PC-3 (cell line): Measurements from ENCODE around the gene GSTT2. TPM values are rescaled to one million over a fixed set of nuclear protein-coding genes. Genes with fewer than 3 reads are reported as not detected.

ENCODE experiments used
- ATAC-seq: fragments of 200-7000 bp; cut with Tn5 transposase; 2 replicates; pipeline ENCODE4 v1.9.1; 2020; ENCODE audit warnings: mild to moderate bottlenecking, moderate library complexity
- BruUV-seq: library from RNA; stranded (reverse); fragments of 400-500 nt; replicated peaks from 2 replicates; lab custom pipeline; 2021; lab: Mats Ljungman, UMichigan
- CTCF ChIA-PET: fragments of 300-600 bp; sonication (Branson Sonifier 250); formaldehyde crosslinking; loops from one replicate; lab custom pipeline; 2022; ENCODE audit warnings: antibody characterized with exemption; lab: Charles Lee
- POLR2A ChIA-PET: fragments of 300-600 bp; sonication (Branson Sonifier 250); formaldehyde crosslinking; loops from one replicate; lab custom pipeline; 2022; ENCODE audit warnings: antibody characterized with exemption; ENCODE audit not compliant: unreplicated experiment; lab: Charles Lee
- DNase-seq: peaks from one replicate; pipeline ENCODE4 v3.0.0-alpha.2; 2015
- H2AFZ ChIP-seq: fragments of 300-600 bp; sonication (generic); 2 replicates; pipeline ENCODE4 v1.6.0; 2016; ENCODE audit warnings: antibody characterized with exemption, low read length
- H3F3A ChIP-seq: fragments of 300-600 bp; sonication (generic); one replicate; pipeline ENCODE4 v1.6.0; 2017; ENCODE audit warnings: antibody characterized with exemption, low read length, control low read depth, mild to moderate bottlenecking; ENCODE audit not compliant: unreplicated experiment
- H3K27ac ChIP-seq: fragments of 300-600 bp; sonication (generic); 2 replicates; pipeline ENCODE4 v1.5.1; 2016; ENCODE audit warnings: mild to moderate bottlenecking, low read length
- H3K27me3 ChIP-seq: fragments of 300-600 bp; sonication (generic); 2 replicates; pipeline ENCODE4 v1.6.1; 2016; ENCODE audit warnings: low read length, mixed read lengths
- H3K36me3 ChIP-seq: fragments of 300-600 bp; sonication (generic); 2 replicates; pipeline ENCODE4 v1.6.1; 2016; ENCODE audit warnings: low read depth, mixed run types, low read length, mixed read lengths
- H3K4me1 ChIP-seq: fragments of 300-600 bp; sonication (generic); 2 replicates; pipeline ENCODE4 v1.5.1; 2016; ENCODE audit warnings: low read length; ENCODE audit not compliant: insufficient read depth
- H3K4me2 ChIP-seq: fragments of 300-600 bp; sonication (generic); 2 replicates; pipeline ENCODE4 v1.6.0; 2016; ENCODE audit warnings: low read length
- H3K4me3 ChIP-seq: fragments of 300-600 bp; sonication (generic); 2 replicates; pipeline ENCODE4 v1.5.1; 2016; ENCODE audit warnings: mild to moderate bottlenecking, low read length, mixed read lengths
- H3K79me2 ChIP-seq: fragments of 300-600 bp; sonication (generic); 2 replicates; pipeline ENCODE4 v1.6.1; 2017; ENCODE audit warnings: low read length, mixed read lengths
- H3K9ac ChIP-seq: fragments of 300-600 bp; sonication (generic); 2 replicates; pipeline ENCODE4 v1.6.0; 2016; ENCODE audit warnings: mild to moderate bottlenecking, low read length
- H3K9me2 ChIP-seq: fragments of 300-600 bp; sonication (generic); replicated peaks from 2 replicates; pipeline ENCODE4 v1.6.1; 2016; ENCODE audit warnings: mixed run types, low read length, mixed read lengths
- H3K9me3 ChIP-seq: fragments of 300-600 bp; sonication (generic); 2 replicates; pipeline ENCODE4 v1.6.1; 2016; ENCODE audit warnings: low read length, mixed read lengths
- H4K20me1 ChIP-seq: fragments of 300-600 bp; sonication (generic); 2 replicates; pipeline ENCODE4 v1.6.1; 2016; ENCODE audit warnings: low read length, mixed read lengths
- EZH2 ChIP-seq: fragments of 300-600 bp; sonication (generic); IDR thresholded peaks from one replicate; pipeline ENCODE4 v1.6.1; 2017; ENCODE audit warnings: antibody characterized with exemption, mild to moderate bottlenecking, low read length; ENCODE audit not compliant: unreplicated experiment
- EZH2phosphoT487 ChIP-seq: fragments of 300-600 bp; sonication (generic); IDR thresholded peaks from 2 replicates; pipeline ENCODE4 v1.6.1; 2018; ENCODE audit warnings: mild to moderate bottlenecking, antibody characterized with exemption, low read length, borderline replicate concordance
- intact Hi-C: fragments of 100-400 bp; cut with micrococcal nuclease; formaldehyde crosslinking; loops from 2 replicates; pipeline ENCODE4 v1.9.0; 2023
- total RNA-seq: library from RNA; depleted of rRNA; stranded (reverse); fragments of >200 nt; gene quantifications from 2 replicates; pipeline ENCODE4 v1.2.3, GENCODE V29; 2014
- TF ChIP-seq, protein P1 (sequence below): fragments of 300-600 bp; sonication (generic); conservative IDR thresholded peaks from 2 replicates; pipeline ENCODE4 v1.5.1; 2017; ENCODE audit warnings: antibody characterized with exemption, low read depth, mild to moderate bottlenecking, low read length

The GSTT2 gene
- total RNA-seq, 1 experiment from 2014 or later = not detected

DNA sequence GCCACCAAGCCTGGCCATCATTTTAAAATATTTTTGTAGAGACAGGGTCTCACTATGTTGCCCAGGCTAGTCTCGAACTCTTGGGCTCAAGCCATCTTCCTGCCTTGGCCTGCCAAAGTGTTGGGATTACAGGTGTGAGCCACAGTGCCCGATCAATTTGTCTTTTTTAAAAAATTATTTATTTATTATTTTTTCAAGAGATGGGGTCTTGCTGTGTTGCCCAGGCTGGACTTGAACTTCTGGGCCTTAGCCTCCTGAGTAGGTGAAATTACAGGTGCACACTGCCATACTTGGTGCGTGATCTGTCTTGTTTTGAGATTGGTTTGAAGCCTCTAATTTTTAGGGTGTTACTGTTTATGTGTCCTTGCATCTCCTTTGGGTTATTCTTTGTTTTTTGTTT lies 41.4 kb downstream of the GSTT2 start:
- H3K9me3 ChIP-seq = no peaks in the 10 kb centered on the region
- POLR2A ChIA-PET = no interaction called here
- no peak overlapping the region for H3K4me2 ChIP-seq
- ATAC-seq (no peak), DNase-seq (no peak)
- no peak overlapping the region for H3K4me3 ChIP-seq
- no peaks in the 10 kb centered on the region for H3K36me3 ChIP-seq
- no peaks in the 10 kb centered on the region for H3K27me3 ChIP-seq
- H3K79me2 ChIP-seq = peaks cover 57% of the 10 kb centered on the region
- intact Hi-C loops = no loop called here
- no peaks in the 10 kb centered on the region for H3K9me2 ChIP-seq
- no peaks in the 10 kb centered on the region for H3K4me1 ChIP-seq
- no peaks in the 10 kb centered on the region for H3F3A ChIP-seq
- BruUV-seq = no TSS peak
- CTCF ChIA-PET = no interaction called here
- TF ChIP-seq EZH2phosphoT487 (no peak), EZH2 (no peak)
- TF ChIP-seq, protein P1, sequence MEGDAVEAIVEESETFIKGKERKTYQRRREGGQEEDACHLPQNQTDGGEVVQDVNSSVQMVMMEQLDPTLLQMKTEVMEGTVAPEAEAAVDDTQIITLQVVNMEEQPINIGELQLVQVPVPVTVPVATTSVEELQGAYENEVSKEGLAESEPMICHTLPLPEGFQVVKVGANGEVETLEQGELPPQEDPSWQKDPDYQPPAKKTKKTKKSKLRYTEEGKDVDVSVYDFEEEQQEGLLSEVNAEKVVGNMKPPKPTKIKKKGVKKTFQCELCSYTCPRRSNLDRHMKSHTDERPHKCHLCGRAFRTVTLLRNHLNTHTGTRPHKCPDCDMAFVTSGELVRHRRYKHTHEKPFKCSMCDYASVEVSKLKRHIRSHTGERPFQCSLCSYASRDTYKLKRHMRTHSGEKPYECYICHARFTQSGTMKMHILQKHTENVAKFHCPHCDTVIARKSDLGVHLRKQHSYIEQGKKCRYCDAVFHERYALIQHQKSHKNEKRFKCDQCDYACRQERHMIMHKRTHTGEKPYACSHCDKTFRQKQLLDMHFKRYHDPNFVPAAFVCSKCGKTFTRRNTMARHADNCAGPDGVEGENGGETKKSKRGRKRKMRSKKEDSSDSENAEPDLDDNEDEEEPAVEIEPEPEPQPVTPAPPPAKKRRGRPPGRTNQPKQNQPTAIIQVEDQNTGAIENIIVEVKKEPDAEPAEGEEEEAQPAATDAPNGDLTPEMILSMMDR = no peak
- no peak overlapping the region for H2AFZ ChIP-seq
- no peak overlapping the region for H3K27ac ChIP-seq
- no peak overlapping the region for H3K9ac ChIP-seq
- no peaks in the 10 kb centered on the region; the same call in 1 of the 2 replicates for H4K20me1 ChIP-seq

DNA sequence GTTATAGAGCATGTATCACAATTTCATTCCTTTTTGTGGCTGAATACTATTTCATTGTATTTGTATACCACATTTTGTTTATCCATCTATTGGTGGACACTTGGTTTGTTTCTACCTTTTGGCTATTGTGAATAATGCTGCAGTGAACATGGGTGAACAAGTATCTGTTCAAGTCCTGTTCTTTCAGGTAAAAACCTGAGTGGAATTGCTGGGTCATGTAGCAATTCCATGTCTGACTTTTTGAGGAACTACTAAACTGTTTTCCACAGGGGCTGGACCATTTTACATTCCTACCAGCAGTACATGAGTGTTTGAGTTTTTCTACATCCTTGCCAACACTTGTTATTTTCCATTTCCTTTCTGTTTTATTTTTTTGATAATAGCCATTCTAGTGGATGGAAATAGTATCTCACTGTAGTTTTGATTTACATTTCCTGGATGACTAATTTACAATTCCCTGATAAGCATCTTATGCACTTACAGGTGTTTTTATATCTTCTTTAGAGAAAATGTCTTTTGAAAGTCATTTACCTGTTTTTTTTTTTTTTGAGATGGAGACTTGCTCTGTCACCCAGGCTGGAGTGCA lies 43.4 kb downstream of the GSTT2 start:
- DNase-seq (peak; percentile 23), ATAC-seq (no peak)
- Histone ChIP-seq H2AFZ (no peak overlapping the region), H4K20me1 (no peaks in the 10 kb centered on the region; the same call in 1 of the 2 replicates), H3K36me3 (no peaks in the 10 kb centered on the region), H3F3A (no peaks in the 10 kb centered on the region), H3K4me2 (no peak overlapping the region), H3K9me2 (no peaks in the 10 kb centered on the region), H3K9ac (no peak overlapping the region), H3K27ac (no peak overlapping the region), H3K9me3 (no peaks in the 10 kb centered on the region), H3K79me2 (peaks cover 58% of the 10 kb centered on the region), H3K4me1 (no peaks in the 10 kb centered on the region), H3K4me3 (no peak overlapping the region), H3K27me3 (no peaks in the 10 kb centered on the region)
- no TSS peak for BruUV-seq
- TF ChIP-seq EZH2phosphoT487 (no peak), EZH2 (no peak)
- TF ChIP-seq, protein P1 = no peak
- intact Hi-C loops = no loop called here
- ChIA-PET POLR2A (no interaction called here), CTCF (no interaction called here)

DNA sequence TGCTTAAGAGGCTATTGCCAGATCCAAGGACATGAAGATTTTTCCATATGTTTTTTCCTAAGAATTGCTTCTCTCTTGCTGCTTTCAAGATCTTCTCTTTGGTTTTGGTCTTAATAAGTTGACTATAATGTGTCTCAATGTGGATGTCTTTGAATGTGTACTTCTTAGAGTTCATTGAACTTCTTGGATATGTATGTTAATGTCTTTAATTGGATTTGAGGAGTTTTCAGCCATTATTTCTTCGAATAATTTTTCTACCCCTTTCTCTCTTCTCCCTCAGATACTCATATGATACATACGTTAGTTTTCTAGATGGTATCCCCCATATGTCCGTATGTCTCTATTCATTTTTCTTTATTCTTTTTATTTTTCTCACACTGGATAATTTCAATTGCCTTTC lies 44.4 kb downstream of the GSTT2 start:
- no peak overlapping the region for H2AFZ ChIP-seq
- H3K9me2 ChIP-seq = no peaks in the 10 kb centered on the region
- no TSS peak for BruUV-seq
- no peak overlapping the region for H3K27ac ChIP-seq
- no peak overlapping the region for H3K9ac ChIP-seq
- TF ChIP-seq EZH2 (no peak), EZH2phosphoT487 (no peak)
- TF ChIP-seq, protein P1 = no peak
- CTCF ChIA-PET = no interaction called here
- intact Hi-C loops = no loop called here
- H3K9me3 ChIP-seq = no peaks in the 10 kb centered on the region
- H4K20me1 ChIP-seq = no peaks in the 10 kb centered on the region; the same call in 1 of the 2 replicates
- POLR2A ChIA-PET = no interaction called here
- no peaks in the 10 kb centered on the region for H3K27me3 ChIP-seq
- no peaks in the 10 kb centered on the region for H3K4me1 ChIP-seq
- ATAC-seq = no peak
- H3K36me3 ChIP-seq = no peaks in the 10 kb centered on the region
- peaks cover 59% of the 10 kb centered on the region for H3K79me2 ChIP-seq
- no peaks in the 10 kb centered on the region for H3F3A ChIP-seq
- no peak for DNase-seq
- H3K4me3 ChIP-seq = no peak overlapping the region
- H3K4me2 ChIP-seq = no peak overlapping the region
